Measurements from ENCODE around the gene DNAH14. TPM values are rescaled to one million over a fixed set of nuclear protein-coding genes. Genes with fewer than 3 reads are reported as not detected.

DNAH14 gene
- total and polyA plus RNA-seq, 2 of the 13 experiments (the other 11 are each of a cell fraction or from before 2014, with no cell fraction given), result 4.5 to 27.5 TPM

GRCh38 chr1:225440380-225441221, 511.1 kb downstream of the DNAH14 start (continued):
- TF ChIP-seq THRA (CRISPR knock-in tag; IDR thresholded peaks at IDR 0.05; ENCODE audit: borderline replicate concordance) (no peak), ZNF609 (CRISPR knock-in tag; IDR thresholded peaks at IDR 0.05; ENCODE audit: borderline replicate concordance) (no peak), MTF1 (CRISPR knock-in tag; IDR thresholded peaks at IDR 0.05) (no peak), ZNF20 (CRISPR knock-in tag; IDR thresholded peaks at IDR 0.05) (no peak), ZNF17 (CRISPR knock-in tag; IDR thresholded peaks at IDR 0.05) (no peak), IKZF5 (CRISPR knock-in tag; IDR thresholded peaks at IDR 0.05) (no peak), ZNF24 (IDR thresholded peaks at IDR 0.05) (peak; percentile 90), JUNB (CRISPR knock-in tag; IDR thresholded peaks at IDR 0.05; ENCODE audit: borderline replicate concordance) (no peak), ZNF597 (CRISPR knock-in tag; IDR thresholded peaks at IDR 0.05) (no peak), ZBTB39 (CRISPR knock-in tag; IDR thresholded peaks at IDR 0.05) (no peak), HCFC1 (IDR thresholded peaks at IDR 0.05; ENCODE audit: low read depth, low read length) (no peak), TOPORS (CRISPR knock-in tag; IDR thresholded peaks at IDR 0.05) (no peak), CBX2 (IDR thresholded peaks at IDR 0.05; ENCODE audit: low read depth, low read length) (no peak), CBX2 (CRISPR knock-in tag; IDR thresholded peaks at IDR 0.05; ENCODE audit: low read depth) (no peak), ZNF569 (CRISPR knock-in tag; IDR thresholded peaks at IDR 0.05; ENCODE audit: borderline replicate concordance) (no peak), ZNF589 (CRISPR knock-in tag; conservative IDR thresholded peaks at IDR 0.05) (no peak)
